Occipital lobe (tissue), 2 donors: Measurements from ENCODE around the gene ARX. TPM values are rescaled to one million over a fixed set of nuclear protein-coding genes. Genes with fewer than 3 reads are reported as not detected.

ENCODE experiments used
- DNase-seq: peaks from one replicate; lab custom pipeline; 2025; lab: John Stamatoyannopoulos, UW
- total RNA-seq: library from RNA; depleted of rRNA; stranded (reverse); fragments of >200 nt; gene quantifications from one replicate; pipeline ENCODE4 v1.2.3, GENCODE V29; 2014

ARX gene
- total RNA-seq, 1 donor from 2014 or later = 6.2 TPM

GRCh38 chrX:25016938-25017598, 1.3 kb upstream of the ARX start:
- no peak for DNase-seq

DNA sequence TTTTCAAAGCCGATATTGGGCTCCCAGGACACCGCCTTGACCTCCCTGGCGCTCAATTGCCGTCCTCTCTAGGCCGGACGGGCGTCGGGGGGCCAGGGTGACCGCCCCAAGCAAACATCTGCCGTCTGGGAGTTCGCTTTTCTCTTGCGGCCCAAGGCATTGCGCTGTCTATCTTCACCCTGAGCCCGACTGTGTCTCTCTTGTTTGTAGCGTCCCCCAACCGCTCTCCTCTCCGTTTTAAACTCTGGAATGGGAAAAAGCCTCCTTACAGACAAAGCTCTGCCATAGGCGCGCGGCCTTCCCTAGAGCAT, 551 bp upstream of the ARX start:
- DNase-seq = no peak

- DNase-seq = no peak
Observed at GRCh38 chrX:25014366-25014838, 1.4 kb downstream of the ARX start.

DNA sequence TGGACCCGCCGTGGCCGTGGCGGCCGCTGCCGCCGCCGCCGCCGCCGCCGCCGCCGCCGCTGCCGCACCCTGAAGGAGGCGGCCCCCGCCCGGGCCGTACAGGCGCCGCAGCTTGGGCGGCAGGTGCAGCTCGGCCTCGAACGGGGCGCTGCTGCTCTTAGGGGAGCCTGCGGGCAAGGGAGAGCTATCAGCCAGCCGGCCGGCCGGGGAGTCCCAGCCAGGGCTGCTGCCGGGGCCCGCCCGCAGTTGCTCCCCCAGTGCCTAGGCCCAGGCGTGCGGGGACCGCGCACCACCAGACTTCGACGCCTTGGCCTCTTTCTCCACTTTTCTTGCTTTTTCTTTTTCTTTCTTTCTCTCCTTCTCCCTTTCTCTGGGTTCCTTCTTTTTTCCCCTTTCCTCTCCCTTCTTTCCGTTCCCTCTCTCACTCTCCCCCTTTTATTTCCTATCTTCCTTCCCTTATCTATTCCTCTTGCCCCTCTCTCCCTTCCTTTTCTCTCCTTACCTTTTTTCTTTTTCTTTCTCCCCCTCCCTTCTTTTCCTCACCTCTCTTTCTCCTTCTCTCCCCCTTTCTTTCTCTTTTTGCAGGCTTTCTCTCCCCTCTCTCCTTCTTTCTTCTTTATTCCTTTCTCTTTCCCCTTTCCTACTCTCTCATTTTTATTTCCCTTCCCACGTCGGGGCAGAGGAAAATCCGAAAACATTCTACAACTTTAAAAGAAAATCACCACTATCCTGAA, 2.0 kb downstream of the ARX start:
- DNase-seq = no peak

- DNase-seq = no peak
Observed at GRCh38 chrX:25012793-25013631, 2.8 kb downstream of the ARX start.

DNA sequence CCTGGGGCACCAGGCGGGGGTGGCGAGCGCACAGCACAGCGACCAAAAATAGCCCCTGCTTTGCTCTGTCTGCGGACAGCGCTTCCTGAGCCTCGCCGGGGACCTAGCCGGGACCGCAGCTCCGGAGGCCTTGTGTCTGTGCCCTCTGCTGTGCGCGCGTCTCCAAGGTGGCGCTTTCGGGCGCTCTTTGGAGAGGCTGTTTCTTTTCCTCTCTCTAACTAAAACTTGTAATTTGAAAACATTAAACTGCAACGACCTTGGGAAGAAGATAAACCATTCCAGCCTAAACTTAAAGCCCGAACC, 3.4 kb downstream of the ARX start:
- no peak for DNase-seq

DNA sequence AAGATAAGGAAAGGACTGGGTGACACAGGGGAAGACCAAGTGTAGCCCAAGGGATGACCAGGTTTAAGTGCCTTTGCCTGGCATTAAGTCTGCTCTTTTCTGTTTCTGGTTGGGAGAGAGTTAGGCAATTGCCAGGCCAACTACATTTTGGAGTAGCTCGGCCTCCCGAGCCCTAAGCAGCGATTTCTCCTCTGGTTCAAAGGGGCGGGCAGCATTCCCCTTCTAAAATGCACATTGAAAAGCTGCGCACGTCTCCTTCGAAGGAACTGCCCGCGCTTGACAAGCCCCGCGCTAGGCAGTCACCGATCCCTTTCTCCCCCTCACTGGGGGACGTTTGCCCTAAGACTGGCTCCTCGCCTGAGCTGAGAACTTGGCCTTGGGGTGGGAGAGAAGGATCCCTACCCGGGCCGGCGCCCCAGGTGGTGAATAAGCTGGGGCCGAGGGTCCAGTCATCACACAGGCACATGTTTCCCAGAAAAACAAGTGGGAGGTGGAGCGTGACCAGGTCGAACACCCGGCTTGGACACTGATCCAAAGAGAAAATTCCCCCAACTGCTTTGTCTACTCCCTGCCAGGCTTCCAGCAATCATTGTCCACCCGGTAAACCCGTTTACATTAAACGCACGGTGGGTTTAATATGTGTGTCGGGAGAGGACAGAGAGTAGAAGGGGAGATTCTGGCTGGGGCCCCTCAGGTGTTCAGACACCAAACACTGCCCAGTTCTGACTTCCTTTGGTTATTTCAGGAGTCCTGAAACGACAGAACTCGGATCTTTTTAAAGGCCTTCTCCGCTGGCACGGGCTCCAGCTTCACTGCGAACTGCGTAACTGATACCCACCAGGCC, 4.0 kb downstream of the ARX start:
- DNase-seq = no peak

DNA sequence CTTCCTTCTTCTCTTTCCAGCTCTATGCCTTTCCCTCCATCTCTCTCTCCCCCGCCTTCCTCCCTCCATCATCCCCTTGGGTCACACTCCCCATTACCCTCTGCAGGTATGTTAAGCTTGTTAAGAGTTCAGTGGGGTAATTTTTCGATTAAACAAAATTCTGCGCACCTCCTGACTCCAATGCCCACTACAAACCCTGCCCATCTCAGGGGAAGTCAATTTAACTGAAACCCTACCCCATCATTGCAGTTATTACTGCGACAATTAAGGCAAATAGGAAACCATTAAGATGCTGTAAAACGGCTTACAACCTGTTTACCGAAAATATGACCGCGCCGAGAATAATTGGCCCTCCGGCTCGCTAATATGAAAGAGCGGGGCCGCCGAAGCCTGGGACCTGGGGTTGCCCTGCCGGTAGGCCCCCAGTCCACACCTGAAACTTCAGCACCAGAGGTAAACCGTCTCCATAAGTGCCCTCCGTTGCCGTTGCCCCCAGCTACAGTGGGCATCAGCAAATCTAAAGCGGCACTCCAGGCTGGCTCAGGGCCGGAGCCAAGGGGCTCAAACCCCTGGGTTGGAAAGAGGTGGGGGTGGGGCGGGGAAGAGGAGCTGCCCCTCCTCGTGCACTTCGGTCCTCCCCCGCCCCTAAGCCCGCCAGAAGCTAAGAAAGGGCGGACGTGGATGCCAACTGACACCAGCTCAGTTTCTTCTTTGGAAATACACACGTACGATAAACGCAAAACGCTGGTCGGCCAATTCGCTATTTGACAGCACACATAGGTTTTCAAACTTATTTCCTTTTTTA, 4.8 kb downstream of the ARX start:
- no peak for DNase-seq

DNA sequence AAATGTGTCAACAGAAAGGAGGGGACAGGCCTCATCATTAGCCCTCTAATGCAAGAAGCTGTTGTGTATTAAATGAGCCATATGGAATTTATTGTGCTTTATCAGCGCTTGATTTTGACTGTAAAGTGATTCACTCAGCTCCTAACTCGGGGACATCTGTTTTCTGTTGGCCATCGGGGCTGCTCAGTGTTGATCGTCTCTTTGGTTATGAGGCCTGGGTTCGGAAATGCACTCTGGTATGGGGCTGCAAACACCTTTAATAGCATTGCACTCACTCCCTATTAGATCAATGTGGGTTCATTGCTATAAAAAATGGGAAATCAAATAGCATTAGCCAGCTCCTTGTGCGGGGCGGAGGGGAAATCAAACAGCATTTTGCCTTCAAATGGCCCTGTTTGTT, 6.4 kb downstream of the ARX start:
- DNase-seq = no peak

GRCh38 chrX:25007059-25008053, 8.4 kb downstream of the ARX start:
- DNase-seq = no peak

- no peak for DNase-seq
Observed at GRCh38 chrX:25006586-25007058, 9.1 kb downstream of the ARX start.

- DNase-seq = no peak
Observed at GRCh38 chrX:25005382-25006185, 10.2 kb downstream of the ARX start.

DNA sequence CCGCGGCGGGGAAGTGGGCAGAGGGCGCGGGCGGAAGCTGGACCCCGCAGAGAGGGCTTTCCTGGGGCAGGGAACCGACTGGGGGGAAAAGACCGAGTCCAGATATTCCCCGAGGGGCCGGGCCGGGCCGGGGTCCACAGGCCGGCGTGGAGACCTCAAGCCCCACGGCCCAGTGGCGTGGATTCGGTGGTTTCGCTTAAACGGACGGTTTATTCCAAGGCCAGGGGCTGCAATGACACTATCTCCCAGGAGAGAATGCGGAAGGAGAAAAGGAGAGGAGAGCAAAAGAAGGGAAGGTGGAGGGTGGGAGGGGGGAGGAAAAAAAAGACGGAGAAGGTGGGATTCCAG, 10.8 kb downstream of the ARX start:
- no peak for DNase-seq

- no peak for DNase-seq
Observed at GRCh38 chrX:25004485-25005032, 11.2 kb downstream of the ARX start.

- DNase-seq = no peak
Observed at GRCh38 chrX:25004040-25004439, 11.7 kb downstream of the ARX start.

GRCh38 chrX:25003066-25003849, 12.5 kb downstream of the ARX start:
- DNase-seq = no peak

- DNase-seq = no peak
Observed at GRCh38 chrX:25002661-25003020, 13.1 kb downstream of the ARX start.
